HG02610 (cell line): Measurements from ENCODE around the gene CTDP1.

Source experiments
- ATAC-seq: cut with Tn5 transposase; IDR thresholded peaks from one replicate; pipeline ENCODE4 v1.9.1; 2021; ENCODE audit warnings: mild to moderate bottlenecking, moderate library complexity; ENCODE audit not compliant: unreplicated experiment

Gene CTDP1

GRCh38 chr18:79697178-79697577 lies 17.6 kb downstream of the CTDP1 start:
- no peak for ATAC-seq

- ATAC-seq = no peak
These were observed 18.4 kb downstream of the CTDP1 start for GRCh38 chr18:79697976-79698375.

- no peak for ATAC-seq
These were observed 19.2 kb downstream of the CTDP1 start for GRCh38 chr18:79698668-79699335.

GRCh38 chr18:79699653-79700052 lies 20.1 kb downstream of the CTDP1 start:
- no peak for ATAC-seq

GRCh38 chr18:79702906-79703305 lies 23.3 kb downstream of the CTDP1 start:
- ATAC-seq = no peak

GRCh38 chr18:79704631-79705030 lies 25.0 kb downstream of the CTDP1 start:
- no peak for ATAC-seq

GRCh38 chr18:79705272-79705671 lies 25.7 kb downstream of the CTDP1 start:
- ATAC-seq = no peak

GRCh38 chr18:79706006-79706405 lies 26.4 kb downstream of the CTDP1 start:
- no peak for ATAC-seq

- no peak for ATAC-seq
These were observed 27.1 kb downstream of the CTDP1 start for GRCh38 chr18:79706658-79707057.

GRCh38 chr18:79707239-79707638 lies 27.6 kb downstream of the CTDP1 start:
- ATAC-seq = no peak

GRCh38 chr18:79707671-79708070 lies 28.1 kb downstream of the CTDP1 start:
- no peak for ATAC-seq

- ATAC-seq = no peak
These were observed 28.8 kb downstream of the CTDP1 start for GRCh38 chr18:79708412-79708811.

GRCh38 chr18:79712206-79712857 lies 32.7 kb downstream of the CTDP1 start:
- no peak for ATAC-seq

- ATAC-seq = no peak
These were observed 33.7 kb downstream of the CTDP1 start for GRCh38 chr18:79713341-79713740.

GRCh38 chr18:79714531-79715240 lies 35.1 kb downstream of the CTDP1 start:
- ATAC-seq = no peak

GRCh38 chr18:79715280-79715679 lies 35.7 kb downstream of the CTDP1 start:
- no peak for ATAC-seq

GRCh38 chr18:79717059-79717458 lies 37.5 kb downstream of the CTDP1 start:
- no peak for ATAC-seq

- no peak for ATAC-seq
These were observed 38.0 kb downstream of the CTDP1 start for GRCh38 chr18:79717555-79718074.

GRCh38 chr18:79718126-79718525 lies 38.5 kb downstream of the CTDP1 start:
- ATAC-seq = no peak

- no peak for ATAC-seq
These were observed 39.4 kb downstream of the CTDP1 start for GRCh38 chr18:79718878-79719477.
